K562 (cell line): ENCODE measurements around the gene LCMT2. TPM values are rescaled to one million over a fixed set of nuclear protein-coding genes. Genes with fewer than 3 reads are reported as not detected.

Source experiments
- ATAC-seq: fragments of 200-7000 bp; cut with Tn5 transposase; 3 replicates; pipeline ENCODE4 v1.9.1; 2020; ENCODE audit warnings: moderate library complexity
- BruUV-seq: library from RNA; stranded (reverse); fragments of 400-500 nt; replicated peaks from 2 replicates; lab custom pipeline; 2021; lab: Mats Ljungman, UMichigan
- CTCF ChIA-PET: fragments of 300-600 bp; formaldehyde crosslinking; extraction: SDS; loops from one replicate; lab custom pipeline; 2021; ENCODE audit warnings: low intra/inter-chr PET ratio; lab: Yijun Ruan, JAX
- POLR2A ChIA-PET: fragments of 300-600, 350-650 bp; sonication (Branson Sonifier 250); formaldehyde crosslinking; extraction: SDS; loops from one replicate; lab custom pipeline; 2021; ENCODE audit warnings: antibody characterized with exemption, inconsistent platforms; lab: Yijun Ruan, JAX
- DNase-seq, 4 experiments: peaks; one replicate each; pipeline versions ENCODE4 v3.0.0 to v3.0.0-alpha.2; 2011 to 2018; ENCODE audit warnings: low spot score in 3 of 4, mixed read lengths in 3 of 4; ENCODE audit errors: extremely low read depth in 1 of 4
- FAIRE-seq: peaks from 2 replicates; lab custom pipeline; 2011; peaks lifted over from hg19 to GRCh38; lab: Jason Lieb, UNC
- H2AFZ ChIP-seq: 2 replicates; pipeline ENCODE4 v1.6.0; 2011; ENCODE audit warnings: low read depth, low read length, control low read depth, inconsistent platforms
- H3K27ac ChIP-seq: fragments of 200-600 bp; 3 replicates; pipeline ENCODE4 v1.8.0; 2011; ENCODE audit warnings: low read depth, mild to moderate bottlenecking, control low read depth, inconsistent platforms, low read length, moderate library complexity, mixed read lengths; ENCODE audit errors: extremely low read depth
- H3K27me3 ChIP-seq, 2 experiments: fragments of 300-600 bp in 1 of 2; 2 replicates in 1 of 2; 3 replicates in 1 of 2; pipeline versions ENCODE4 v1.6.0 to v1.8.0; 2011; ENCODE audit warnings: inconsistent platforms in 2 of 2, low read length in 2 of 2, mild to moderate bottlenecking in 1 of 2, mixed read lengths in 1 of 2, moderate library complexity in 1 of 2; ENCODE audit not compliant: control insufficient read depth in 2 of 2, insufficient read depth in 2 of 2
- H3K36me3 ChIP-seq: fragments of 300-600 bp; 3 replicates; pipeline ENCODE4 v1.8.0; 2011; ENCODE audit warnings: mild to moderate bottlenecking, low read length, inconsistent platforms; ENCODE audit not compliant: control insufficient read depth, insufficient read depth
- H3K4me1 ChIP-seq, 2 experiments: fragments of 200-600 bp in 1 of 2; replicated peaks in 1 of 2; 2 replicates in 1 of 2; 3 replicates in 1 of 2; pipeline versions ENCODE4 v1.5.1 to v1.8.0; 2011; ENCODE audit warnings: inconsistent platforms in 2 of 2, low read length in 2 of 2, mild to moderate bottlenecking in 1 of 2, mixed read lengths in 1 of 2, moderate library complexity in 1 of 2; ENCODE audit not compliant: control insufficient read depth in 2 of 2, insufficient read depth in 2 of 2
- H3K4me2 ChIP-seq: 2 replicates; pipeline ENCODE4 v1.6.1; 2011; ENCODE audit warnings: low read length, control low read depth, inconsistent platforms, mixed read lengths; ENCODE audit not compliant: insufficient read depth
- H3K4me3 ChIP-seq: fragments of 200-600 bp; sonication (generic), shearing (Covaris generic); 2 replicates; pipeline ENCODE4 v1.5.1; 2016; ENCODE audit warnings: control low read depth, inconsistent platforms
- H3K79me2 ChIP-seq: fragments of 200-600 bp; 3 replicates; pipeline ENCODE4 v1.8.0; 2011; ENCODE audit warnings: low read length, inconsistent platforms; ENCODE audit not compliant: control insufficient read depth, insufficient read depth
- H3K9ac ChIP-seq, 2 experiments: 2 replicates each; pipeline versions ENCODE4 v1.6.0 to v1.6.1; 2011; ENCODE audit warnings: low read depth in 2 of 2, low read length in 2 of 2, control low read depth in 1 of 2, inconsistent platforms in 1 of 2, mild to moderate bottlenecking in 1 of 2, mixed read lengths in 1 of 2; ENCODE audit not compliant: insufficient read depth in 1 of 2
- H3K9me1 ChIP-seq: one replicate; pipeline ENCODE4 v1.6.0; 2011; ENCODE audit warnings: inconsistent platforms, mild to moderate bottlenecking, low read length, moderate library complexity; ENCODE audit not compliant: control insufficient read depth, insufficient read depth
- H3K9me3 ChIP-seq: replicated peaks from 2 replicates; pipeline ENCODE4 v1.5.1; 2011; ENCODE audit warnings: low read depth, low read length, inconsistent platforms; ENCODE audit not compliant: control insufficient read depth, insufficient read depth
- H4K20me1 ChIP-seq: replicated peaks from 2 replicates; pipeline ENCODE4 v1.6.1; 2011; ENCODE audit warnings: low read length, inconsistent platforms, mixed read lengths; ENCODE audit not compliant: control insufficient read depth, insufficient read depth
- SREBF2 ChIP-seq: sonication (generic); formaldehyde crosslinking; IDR thresholded peaks from 2 replicates; pipeline ENCODE4 v1.4.0; 2020; ENCODE audit warnings: mild to moderate bottlenecking, missing genetic modification reagents
- ZNF121 ChIP-seq: sonication (generic); formaldehyde crosslinking; conservative IDR thresholded peaks from 2 replicates; pipeline ENCODE4 v1.8.0; 2022; ENCODE audit warnings: missing genetic modification reagents
- WGBS: fragments of 100-300 bp; shearing (Covaris generic); methylation state at CpG from one replicate; pipeline ENCODE4 v1.1.6; 2016; ENCODE audit warnings: low coverage, mixed read lengths; ENCODE audit not compliant: insufficient coverage; ENCODE audit errors: missing lambda C conversion rate; 5-methylcytosine and 5-hydroxymethylcytosine counted together
- in situ Hi-C: fragments of 300-500 bp; cut with MboI; formaldehyde crosslinking; loops from 4 replicates; pipeline ENCODE4 v1.15.0; 2018; ENCODE audit warnings: inconsistent platforms, mixed read lengths
- intact Hi-C: fragments of 100-400 bp; cut with micrococcal nuclease; formaldehyde crosslinking; loops from 2 replicates; pipeline ENCODE4 v1.14.2; 2022
- polyA plus RNA-seq, 8 experiments: library from polyadenylated mRNA; depleted of rRNA in 4 of 8; stranded (reverse) in 5 of 8; unstranded in 3 of 8; fragments of >200 nt; fragmentation: Nextera tagmentation in 2 of 8; fragmentation: Illumina TruSeq in 1 of 8; extraction: Ambion mirVana in 2 of 8; extraction: Trizol in 1 of 8; gene quantifications; 2 replicates each; pipeline versions ENCODE4 v1.2.1 to v1.2.3, GENCODE V29; 2011 to 2014; ENCODE audit warnings: inconsistent platforms in 1 of 8, missing spikeins in 1 of 8
- total RNA-seq, 7 experiments: library from RNA; depleted of rRNA in 6 of 7; stranded (reverse); fragments of >200 nt in 6 of 7; fragmentation: Illumina TruSeq in 2 of 7; extraction: Trizol in 2 of 7; gene quantifications; 2 replicates each; pipeline versions ENCODE4 v1.2.1 to v1.2.3, GENCODE V29; 2011 to 2021; ENCODE audit warnings: low replicate concordance in 1 of 7
- TF ChIP-seq, protein P1 (sequence below): fragments of 150-350 bp; IDR thresholded peaks from 2 replicates; pipeline ENCODE4 v1.6.1; 2014; ENCODE audit warnings: low read depth, mild to moderate bottlenecking, low read length, borderline replicate concordance

The LCMT2 gene
- total and polyA plus RNA-seq, 9 of the 15 experiments (the other 6 are each of a cell fraction or from before 2014, with no cell fraction given) = 2.5 to 22.3 (median 15.2) TPM

DNA sequence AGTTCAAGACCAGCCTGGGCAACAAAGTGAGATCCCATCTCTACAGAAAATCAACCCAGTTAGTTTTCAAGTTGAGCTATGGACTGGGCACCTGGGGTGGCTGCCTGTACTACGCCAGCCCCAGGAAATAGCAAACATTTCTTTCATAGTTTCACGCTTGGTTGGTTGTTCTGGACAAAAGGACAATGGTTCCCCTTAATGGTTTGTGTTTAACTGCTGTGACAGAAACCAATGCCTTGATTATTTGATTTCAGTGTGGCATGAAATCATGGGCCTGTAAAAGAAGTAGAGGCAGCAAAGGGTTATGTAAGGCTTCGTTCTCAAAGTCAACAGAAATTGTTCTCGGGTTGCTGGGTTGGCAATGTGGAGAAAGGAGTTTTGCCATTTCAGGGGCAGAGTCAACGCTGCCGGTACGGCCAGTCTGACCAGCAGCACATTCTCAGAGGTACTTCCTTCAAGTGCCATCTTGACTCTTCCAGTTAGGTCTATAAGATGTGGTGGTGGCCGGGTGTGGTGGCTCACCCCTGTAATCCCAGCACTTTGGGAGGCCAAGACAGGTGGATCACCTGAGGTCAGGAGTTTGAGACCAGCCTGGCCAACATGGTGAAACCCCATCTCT lies 12.7 kb downstream of the LCMT2 start (continued):
- TF ChIP-seq, protein P1, sequence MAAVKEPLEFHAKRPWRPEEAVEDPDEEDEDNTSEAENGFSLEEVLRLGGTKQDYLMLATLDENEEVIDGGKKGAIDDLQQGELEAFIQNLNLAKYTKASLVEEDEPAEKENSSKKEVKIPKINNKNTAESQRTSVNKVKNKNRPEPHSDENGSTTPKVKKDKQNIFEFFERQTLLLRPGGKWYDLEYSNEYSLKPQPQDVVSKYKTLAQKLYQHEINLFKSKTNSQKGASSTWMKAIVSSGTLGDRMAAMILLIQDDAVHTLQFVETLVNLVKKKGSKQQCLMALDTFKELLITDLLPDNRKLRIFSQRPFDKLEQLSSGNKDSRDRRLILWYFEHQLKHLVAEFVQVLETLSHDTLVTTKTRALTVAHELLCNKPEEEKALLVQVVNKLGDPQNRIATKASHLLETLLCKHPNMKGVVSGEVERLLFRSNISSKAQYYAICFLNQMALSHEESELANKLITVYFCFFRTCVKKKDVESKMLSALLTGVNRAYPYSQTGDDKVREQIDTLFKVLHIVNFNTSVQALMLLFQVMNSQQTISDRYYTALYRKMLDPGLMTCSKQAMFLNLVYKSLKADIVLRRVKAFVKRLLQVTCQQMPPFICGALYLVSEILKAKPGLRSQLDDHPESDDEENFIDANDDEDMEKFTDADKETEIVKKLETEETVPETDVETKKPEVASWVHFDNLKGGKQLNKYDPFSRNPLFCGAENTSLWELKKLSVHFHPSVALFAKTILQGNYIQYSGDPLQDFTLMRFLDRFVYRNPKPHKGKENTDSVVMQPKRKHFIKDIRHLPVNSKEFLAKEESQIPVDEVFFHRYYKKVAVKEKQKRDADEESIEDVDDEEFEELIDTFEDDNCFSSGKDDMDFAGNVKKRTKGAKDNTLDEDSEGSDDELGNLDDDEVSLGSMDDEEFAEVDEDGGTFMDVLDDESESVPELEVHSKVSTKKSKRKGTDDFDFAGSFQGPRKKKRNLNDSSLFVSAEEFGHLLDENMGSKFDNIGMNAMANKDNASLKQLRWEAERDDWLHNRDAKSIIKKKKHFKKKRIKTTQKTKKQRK = no peak

DNA sequence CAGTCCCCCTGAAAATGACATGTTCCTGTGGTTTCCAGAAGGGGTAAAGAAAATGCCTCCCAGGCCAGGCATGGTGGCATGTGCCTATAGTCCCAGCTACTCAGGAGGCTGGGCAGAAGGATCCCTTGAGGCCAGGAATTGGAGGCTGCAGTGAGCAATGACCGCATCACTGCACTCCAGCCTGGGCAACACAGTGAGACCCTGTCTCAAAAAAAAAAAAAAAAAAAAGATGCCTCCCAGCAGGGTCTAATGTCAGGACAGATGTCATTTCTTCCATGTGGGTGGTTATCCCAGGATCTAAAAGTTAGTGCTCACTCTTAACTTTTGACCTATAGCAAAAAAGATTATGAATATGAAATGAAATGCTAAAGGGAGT lies 13.4 kb downstream of the LCMT2 start:
- Histone ChIP-seq H3K9ac (no peak overlapping the region), H2AFZ (no peak overlapping the region), H3K27ac (no peak overlapping the region), H4K20me1 (no peaks in the 10 kb centered on the region), H3K4me1 (no peaks in the 10 kb centered on the region; a peak in 1 of 5 replicates), H3K9me1 (no peaks in the 10 kb centered on the region), H3K27me3 (peaks cover 19 to 27% of the 10 kb centered on the region in 2 experiments), H3K36me3 (no peaks in the 10 kb centered on the region), H3K4me3 (no peak overlapping the region), H3K79me2 (no peaks in the 10 kb centered on the region), H3K4me2 (no peak overlapping the region), H3K9me3 (no peaks in the 10 kb centered on the region)
- ATAC-seq (no peak), DNase-seq (no peak), FAIRE-seq (no peak)
- in situ Hi-C loops (no loop called here), intact Hi-C loops (no loop called here)
- POLR2A ChIA-PET = interaction anchor here (1.0 kb wide), 1 partner anchor 10 kb away, joined by 6 read pairs; no protein-coding TSS in a partner anchor
- WGBS = 0% methylated on average over 1 of the region's 1 CpG
- BruUV-seq = no TSS peak
- peak; percentile 92 for TF ChIP-seq ZNF121 (CRISPR knock-in tag)
- no peak for TF ChIP-seq SREBF2 (CRISPR knock-in tag)
- CTCF ChIA-PET = no interaction called here
